CD14-positive monocyte (primary cell): ENCODE measurements around the gene FOXM1. TPM values are rescaled to one million over a fixed set of nuclear protein-coding genes. Genes with fewer than 3 reads are reported as not detected.

ENCODE experiments used
- DNase-seq, 3 donors: peaks; one replicate each; pipeline ENCODE4 v3.0.0-alpha.2; 2011 to 2022
- H2AFZ ChIP-seq: 2 replicates; pipeline ENCODE4 v1.6.0; 2012; ENCODE audit warnings: mild to moderate bottlenecking, low read depth, low read length, inconsistent platforms; ENCODE audit not compliant: insufficient read depth, poor library complexity, severe bottlenecking
- H3K27ac ChIP-seq, 2 donors: 1 replicate in 1 of 2; 2 replicates in 1 of 2; pipeline ENCODE4 v1.5.1; 2012 to 2013; ENCODE audit warnings: low read length in 2 of 2, control low read depth in 1 of 2, inconsistent platforms in 1 of 2, low read depth in 1 of 2, mild to moderate bottlenecking in 1 of 2
- H3K27me3 ChIP-seq, 2 donors: one replicate each; pipeline versions ENCODE4 v1.6.0 to v1.6.1; 2011 to 2013; ENCODE audit warnings: low read length in 2 of 2; ENCODE audit not compliant: control insufficient read depth in 2 of 2, insufficient read depth in 2 of 2
- H3K36me3 ChIP-seq, 2 donors: replicated peaks in 1 of 2; 1 replicate in 1 of 2; 2 replicates in 1 of 2; pipeline versions ENCODE4 v1.5.1 to v1.6.1; 2012 to 2013; ENCODE audit warnings: low read length in 2 of 2, control low read depth in 1 of 2, inconsistent platforms in 1 of 2, mild to moderate bottlenecking in 1 of 2; ENCODE audit not compliant: insufficient read depth in 2 of 2, control insufficient read depth in 1 of 2
- H3K4me1 ChIP-seq, 2 donors: 1 replicate in 1 of 2; 2 replicates in 1 of 2; pipeline versions ENCODE4 v1.5.1 to v1.6.1; 2012 to 2013; ENCODE audit warnings: low read length in 2 of 2, control low read depth in 1 of 2, inconsistent platforms in 1 of 2, mild to moderate bottlenecking in 1 of 2, moderate library complexity in 1 of 2; ENCODE audit not compliant: insufficient read depth in 2 of 2, control insufficient read depth in 1 of 2
- H3K4me2 ChIP-seq: replicated peaks from 2 replicates; pipeline ENCODE3; 2012; ENCODE audit warnings: low read length, moderate library complexity, mild to moderate bottlenecking; ENCODE audit not compliant: poor library complexity, severe bottlenecking; ENCODE audit errors: extremely low read depth
- H3K4me3 ChIP-seq, 3 experiments: fragments of 200-600 bp in 1 of 3; sonication (generic) in 1 of 3; replicated peaks in 1 of 3; 1 replicate in 2 of 3; 2 replicates in 1 of 3; pipeline ENCODE4 v1.5.1; 2011 to 2013; ENCODE audit warnings: low read length in 3 of 3, mild to moderate bottlenecking in 3 of 3, control low read depth in 2 of 3, low read depth in 2 of 3, inconsistent platforms in 1 of 3, moderate library complexity in 1 of 3
- H3K79me2 ChIP-seq: 2 replicates; pipeline ENCODE4 v1.6.0; 2012; ENCODE audit warnings: mild to moderate bottlenecking, control low read depth, inconsistent platforms, low read length, moderate library complexity; ENCODE audit not compliant: insufficient read depth
- H3K9ac ChIP-seq: 2 replicates; pipeline ENCODE4 v1.6.0; 2017; ENCODE audit warnings: low read length, mild to moderate bottlenecking; ENCODE audit not compliant: insufficient read depth, poor library complexity, severe bottlenecking
- H3K9me3 ChIP-seq, 2 donors: replicated peaks in 1 of 2; 1 replicate in 1 of 2; 2 replicates in 1 of 2; pipeline versions ENCODE4 v1.5.1 to v1.6.1; 2012 to 2013; ENCODE audit warnings: low read length in 2 of 2, control low read depth in 1 of 2; ENCODE audit not compliant: control insufficient read depth in 1 of 2, insufficient read depth in 1 of 2
- H4K20me1 ChIP-seq: 2 replicates; pipeline ENCODE4 v1.6.0; 2012; ENCODE audit warnings: mild to moderate bottlenecking, low read length, control low read depth, moderate library complexity; ENCODE audit not compliant: insufficient read depth
- H3K27ac Mint-ChIP-seq, 7 donors: one replicate each; pipeline ENCODE4 v1.8.0; 2020; ENCODE audit warnings: mild to moderate bottlenecking in 7 of 7, mixed read lengths in 7 of 7, moderate library complexity in 6 of 7, inconsistent platforms in 2 of 7
- H3K27me3 Mint-ChIP-seq, 3 donors: one replicate each; pipeline ENCODE4 v1.8.0; 2021 to 2022; ENCODE audit warnings: low read depth in 3 of 3, mild to moderate bottlenecking in 3 of 3, mixed read lengths in 3 of 3, moderate library complexity in 3 of 3, inconsistent platforms in 1 of 3
- H3K36me3 Mint-ChIP-seq, 2 donors: one replicate each; pipeline ENCODE4 v1.8.0; 2020; ENCODE audit warnings: mixed read lengths in 2 of 2, inconsistent platforms in 1 of 2, mild to moderate bottlenecking in 1 of 2
- H3K4me1 Mint-ChIP-seq: one replicate; pipeline ENCODE4 v1.8.0; 2020; ENCODE audit warnings: mild to moderate bottlenecking, mixed read lengths
- H3K4me3 Mint-ChIP-seq, 2 donors: one replicate each; pipeline ENCODE4 v1.8.0; 2020; ENCODE audit warnings: mild to moderate bottlenecking in 2 of 2, mixed read lengths in 2 of 2, moderate library complexity in 1 of 2
- H3K9me3 Mint-ChIP-seq, 7 donors: one replicate each; pipeline ENCODE4 v1.8.0; 2020 to 2022; ENCODE audit warnings: mixed read lengths in 7 of 7, mild to moderate bottlenecking in 6 of 7, moderate library complexity in 6 of 7, inconsistent platforms in 2 of 7
- WGBS: methylation state at CpG from one replicate; pipeline ENCODE4 v1.1.5; 2013; ENCODE audit warnings: missing lambda C conversion rate; ENCODE audit not compliant: insufficient coverage; 5-methylcytosine and 5-hydroxymethylcytosine counted together
- intact Hi-C, 2 donors: fragments of 100-400 bp; cut with micrococcal nuclease; formaldehyde crosslinking; loops; one replicate each; pipeline versions ENCODE4 v1.15.0 to v1.15.1; 2023
- polyA plus RNA-seq, 3 donors: library from polyadenylated mRNA; depleted of rRNA in 1 of 3; unstranded in 2 of 3; stranded (reverse) in 1 of 3; fragments of 300-500 nt in 2 of 3; fragments of >200 nt in 1 of 3; fragmentation: Illumina TruSeq in 2 of 3; gene quantifications; 1 replicate in 2 of 3; 2 replicates in 1 of 3; pipeline ENCODE4 v1.2.3, GENCODE V29; 2012 to 2021
- TF ChIP-seq, protein P1 (sequence below): fragments of 200-600 bp; IDR thresholded peaks from one replicate; pipeline ENCODE4 v1.8.0; 2022; ENCODE audit warnings: antibody characterized with exemption, mild to moderate bottlenecking

Gene FOXM1
- polyA plus RNA-seq, 3 donors, result 0.03 TPM; not detected in 2

DNA sequence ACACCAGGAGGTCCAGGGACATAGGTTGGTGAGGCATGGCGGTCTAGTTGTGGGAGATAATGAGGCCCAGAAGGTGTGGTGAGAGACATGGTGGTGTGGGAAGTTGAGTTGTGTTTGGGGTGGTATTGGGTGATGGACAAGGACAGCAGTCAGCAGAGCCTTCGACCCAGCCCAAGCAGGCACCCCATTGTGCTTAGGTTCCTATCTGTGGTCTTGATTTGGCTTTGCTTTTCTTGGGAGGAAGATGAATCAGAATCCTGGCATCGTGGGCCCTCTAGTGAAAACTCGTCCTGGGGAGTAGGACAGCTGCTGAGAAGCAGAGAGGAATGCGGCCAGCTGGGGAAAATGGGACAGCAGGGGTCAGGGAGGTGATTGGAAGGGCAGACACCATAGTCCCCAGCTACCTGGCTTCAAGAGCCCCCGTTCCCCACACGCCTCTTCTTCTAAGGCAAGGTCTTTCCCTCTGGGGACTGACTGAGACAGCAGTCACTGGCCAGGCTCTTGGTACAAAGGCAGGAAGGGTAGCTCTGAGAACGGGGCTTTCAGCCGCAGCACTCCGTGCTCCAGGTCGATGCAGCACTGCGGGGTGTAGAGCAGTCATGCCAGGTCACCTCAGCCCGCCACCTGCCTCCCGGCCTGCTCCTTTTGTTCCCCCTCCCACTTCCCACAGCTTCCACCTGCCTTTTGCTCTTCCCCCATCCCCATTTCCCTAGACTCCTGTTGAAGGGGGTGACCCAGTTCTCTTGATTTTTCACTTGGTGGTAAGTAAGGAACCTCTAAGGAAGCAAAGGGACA, 50.1 kb downstream of the FOXM1 start:
- Mint-ChIP-seq H3K4me1 (no peaks in the 10 kb centered on the region), H3K36me3 (peaks cover 87 to 98% of the 10 kb centered on the region in 2 donors), H3K4me3 (no peak overlapping the region), H3K9me3 (peaks cover 0 to 1% (median 0%) of the 10 kb centered on the region in 7 donors), H3K27ac (peak overlapping the region in 2 of 7 donors; percentile 23 to 65), H3K27me3 (peaks cover 0 to 1% (median 0%) of the 10 kb centered on the region in 3 donors)
- Histone ChIP-seq H3K4me2 (no peak overlapping the region), H3K9ac (no peak overlapping the region), H4K20me1 (no peaks in the 10 kb centered on the region), H3K27ac (no peak overlapping the region), H2AFZ (no peak overlapping the region), H3K79me2 (no peaks in the 10 kb centered on the region), H3K4me3 (no peak overlapping the region), H3K9me3 (no peaks in the 10 kb centered on the region), H3K36me3 (peaks cover 70 to 99% of the 10 kb centered on the region in 2 donors), H3K27me3 (no peaks in the 10 kb centered on the region), H3K4me1 (no peaks in the 10 kb centered on the region)
- TF ChIP-seq, protein P1, sequence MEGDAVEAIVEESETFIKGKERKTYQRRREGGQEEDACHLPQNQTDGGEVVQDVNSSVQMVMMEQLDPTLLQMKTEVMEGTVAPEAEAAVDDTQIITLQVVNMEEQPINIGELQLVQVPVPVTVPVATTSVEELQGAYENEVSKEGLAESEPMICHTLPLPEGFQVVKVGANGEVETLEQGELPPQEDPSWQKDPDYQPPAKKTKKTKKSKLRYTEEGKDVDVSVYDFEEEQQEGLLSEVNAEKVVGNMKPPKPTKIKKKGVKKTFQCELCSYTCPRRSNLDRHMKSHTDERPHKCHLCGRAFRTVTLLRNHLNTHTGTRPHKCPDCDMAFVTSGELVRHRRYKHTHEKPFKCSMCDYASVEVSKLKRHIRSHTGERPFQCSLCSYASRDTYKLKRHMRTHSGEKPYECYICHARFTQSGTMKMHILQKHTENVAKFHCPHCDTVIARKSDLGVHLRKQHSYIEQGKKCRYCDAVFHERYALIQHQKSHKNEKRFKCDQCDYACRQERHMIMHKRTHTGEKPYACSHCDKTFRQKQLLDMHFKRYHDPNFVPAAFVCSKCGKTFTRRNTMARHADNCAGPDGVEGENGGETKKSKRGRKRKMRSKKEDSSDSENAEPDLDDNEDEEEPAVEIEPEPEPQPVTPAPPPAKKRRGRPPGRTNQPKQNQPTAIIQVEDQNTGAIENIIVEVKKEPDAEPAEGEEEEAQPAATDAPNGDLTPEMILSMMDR, result no peak
- WGBS, result over 99% methylated on average over 10 of the region's 14 CpGs
- DNase-seq, result no peak
- intact Hi-C loops, result no loop called here

DNA sequence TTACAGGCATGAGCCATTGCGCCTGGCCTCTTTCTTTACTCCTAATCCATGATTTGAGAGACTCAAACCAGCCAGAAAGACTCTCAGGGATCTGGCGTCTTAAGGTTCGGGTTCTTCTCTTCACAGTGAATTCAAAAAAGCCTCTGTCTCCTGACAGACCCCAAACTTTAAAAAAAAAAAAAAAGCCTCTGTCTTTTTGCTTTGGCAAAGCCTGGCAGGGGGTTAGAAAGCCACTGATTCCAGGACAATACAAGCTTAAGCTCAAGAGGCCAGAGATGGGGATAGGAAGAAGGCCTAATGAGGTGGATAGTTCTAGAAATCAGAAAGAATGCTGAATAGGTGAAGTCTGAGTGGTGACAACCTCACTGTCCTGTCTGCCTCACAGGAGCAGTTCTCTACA, 50.9 kb downstream of the FOXM1 start:
- no peak overlapping the region for H2AFZ ChIP-seq
- H3K27ac ChIP-seq, result no peak overlapping the region
- Mint-ChIP-seq H3K4me1 (no peaks in the 10 kb centered on the region), H3K36me3 (peaks cover 89 to 98% of the 10 kb centered on the region in 2 donors), H3K27me3 (no peaks in the 10 kb centered on the region), H3K27ac (no peak overlapping the region), H3K9me3 (no peaks in the 10 kb centered on the region), H3K4me3 (no peak overlapping the region)
- WGBS, result no CpG with 5 or more reads among the region's 3 CpGs
- no peaks in the 10 kb centered on the region for H3K27me3 ChIP-seq
- H4K20me1 ChIP-seq, result no peaks in the 10 kb centered on the region
- DNase-seq, result no peak
- TF ChIP-seq, protein P1, result no peak
- no peaks in the 10 kb centered on the region for H3K9me3 ChIP-seq
- no peak overlapping the region for H3K4me2 ChIP-seq
- no peak overlapping the region for H3K4me3 ChIP-seq
- H3K9ac ChIP-seq, result no peak overlapping the region
- H3K4me1 ChIP-seq, result no peaks in the 10 kb centered on the region
- no peaks in the 10 kb centered on the region for H3K79me2 ChIP-seq
- intact Hi-C loops, result no loop called here
- peaks cover 78 to 99% of the 10 kb centered on the region in 2 donors for H3K36me3 ChIP-seq
